HepG2 (cell line): Measurements from ENCODE around the gene CNTN2. TPM values are rescaled to one million over a fixed set of nuclear protein-coding genes. Genes with fewer than 3 reads are reported as not detected.

Experiments
- CEBPB ChIP-seq: IDR thresholded peaks from 2 replicates; pipeline ENCODE4 v1.6.1; 2011; ENCODE audit warnings: low read depth, low read length, improper control_type of control experiment, borderline replicate concordance
- DDIT3 ChIP-seq: sonication (generic); formaldehyde crosslinking; IDR thresholded peaks from 2 replicates; pipeline ENCODE4 v1.4.0; 2020; ENCODE audit warnings: mild to moderate bottlenecking, missing genetic modification reagents
- ELK4 ChIP-seq: sonication (generic); formaldehyde crosslinking; IDR thresholded peaks from 2 replicates; pipeline ENCODE4 v1.9.0; 2021; ENCODE audit warnings: missing genetic modification reagents, borderline replicate concordance
- KLF11 ChIP-seq: IDR thresholded peaks from 2 replicates; pipeline ENCODE4 v1.6.1; 2016; ENCODE audit warnings: missing compliant biosample characterization
- KLF12 ChIP-seq: sonication (generic); formaldehyde crosslinking; IDR thresholded peaks from 2 replicates; pipeline ENCODE4 v1.4.0; 2020; ENCODE audit warnings: missing genetic modification reagents, borderline replicate concordance
- MEIS2 ChIP-seq: sonication (generic); formaldehyde crosslinking; IDR thresholded peaks from 2 replicates; pipeline ENCODE4 v1.9.0; 2021; ENCODE audit warnings: mild to moderate bottlenecking, missing genetic modification reagents
- NBN ChIP-seq: fragments of 450-650 bp; conservative IDR thresholded peaks from 2 replicates; pipeline ENCODE4 v1.6.1; 2017
- RELA ChIP-seq: sonication (generic); formaldehyde crosslinking; IDR thresholded peaks from 2 replicates; pipeline ENCODE4 v1.4.0; 2020; ENCODE audit warnings: missing genetic modification reagents
- SAP130 ChIP-seq: IDR thresholded peaks from 2 replicates; pipeline ENCODE4 v1.6.1; 2016; ENCODE audit warnings: low read depth
- SRSF1 ChIP-seq: fragments of 200-400 bp; formaldehyde crosslinking; optimal IDR thresholded peaks from 2 replicates; pipeline ENCODE3; 2017; ENCODE audit warnings: mild to moderate bottlenecking, low read depth, low read length, moderate library complexity
- STAT6 ChIP-seq: sonication (generic); formaldehyde crosslinking; IDR thresholded peaks from 2 replicates; pipeline ENCODE4 v1.4.0; 2020; ENCODE audit warnings: missing genetic modification reagents, mild to moderate bottlenecking, borderline replicate concordance
- THAP7 ChIP-seq: sonication (generic); formaldehyde crosslinking; IDR thresholded peaks from 2 replicates; pipeline ENCODE4 v1.8.1; 2023; ENCODE audit warnings: mild to moderate bottlenecking, missing genetic modification reagents
- ZBTB14 ChIP-seq: sonication (generic); formaldehyde crosslinking; IDR thresholded peaks from 2 replicates; pipeline ENCODE4 v1.4.0; 2020; ENCODE audit warnings: missing genetic modification reagents
- ZBTB38 ChIP-seq: sonication (generic); formaldehyde crosslinking; IDR thresholded peaks from 2 replicates; pipeline ENCODE4 v1.5.1; 2020; ENCODE audit warnings: mild to moderate bottlenecking, missing genetic modification reagents
- ZBTB44 ChIP-seq: sonication (generic); formaldehyde crosslinking; IDR thresholded peaks from 2 replicates; pipeline ENCODE4 v1.4.0; 2020; ENCODE audit warnings: missing genetic modification reagents
- ZNF280B ChIP-seq: sonication (generic); formaldehyde crosslinking; IDR thresholded peaks from 2 replicates; pipeline ENCODE4 v1.5.0; 2020; ENCODE audit warnings: missing genetic modification reagents, mild to moderate bottlenecking, borderline replicate concordance
- ZNF335 ChIP-seq: sonication (generic); formaldehyde crosslinking; IDR thresholded peaks from 2 replicates; pipeline ENCODE4 v1.4.0; 2020; ENCODE audit warnings: missing genetic modification reagents
- ZNF670 ChIP-seq: sonication (generic); formaldehyde crosslinking; IDR thresholded peaks from 2 replicates; pipeline ENCODE4 v1.8.0; 2022; ENCODE audit warnings: mild to moderate bottlenecking, missing genetic modification reagents, borderline replicate concordance
- polyA plus RNA-seq, 8 experiments: library from polyadenylated mRNA; depleted of rRNA in 3 of 8; stranded (reverse) in 7 of 8; unstranded in 1 of 8; fragments of >200 nt; fragmentation: Illumina TruSeq in 4 of 8; extraction: Trizol in 4 of 8; gene quantifications; 2 replicates each; pipeline versions ENCODE4 v1.2.1 to v1.2.3, GENCODE V29; 2011 to 2016; ENCODE audit warnings: low read depth in 4 of 8, missing spikeins in 1 of 8, mixed read lengths in 1 of 8; ENCODE audit not compliant: insufficient read depth in 1 of 8
- total RNA-seq, 5 experiments: library from RNA; depleted of rRNA; stranded (reverse); fragments of >200 nt; fragmentation: Illumina TruSeq; extraction: Trizol; gene quantifications; 2 replicates each; pipeline ENCODE4 v1.2.3, GENCODE V29; 2016; ENCODE audit warnings: low read depth in 1 of 5

The CNTN2 gene
- total and polyA plus RNA-seq, 2 of the 13 experiments (the other 11 are each of a cell fraction or from before 2014, with no cell fraction given), result not detected

GRCh38 chr1:205121660-205122488 is 78.9 kb downstream of the CNTN2 start, which contains the start of gene RBBP5 (continued):
- TF ChIP-seq ZBTB14 (CRISPR knock-in tag) (no peak; the same call in 1 of the 2 replicates), STAT6 (CRISPR knock-in tag) (peak; percentile 99), SAP130 (peak; percentile 94), MEIS2 (CRISPR knock-in tag) (no peak; the same call in 1 of the 2 replicates), ZNF670 (CRISPR knock-in tag) (no peak), KLF11 (CRISPR knock-in tag) (0 out of 2 replicates have a peak, but pooled peaks have one; percentile 44), KLF12 (CRISPR knock-in tag) (no peak), ZNF335 (peak; percentile 100), SRSF1 (peak; percentile 13), ELK4 (CRISPR knock-in tag) (no peak), ZNF280B (CRISPR knock-in tag) (peak; percentile 87; the same call in 1 of the 2 replicates), RELA (CRISPR knock-in tag) (no peak), ZBTB44 (no peak; the same call in 1 of the 2 replicates), CEBPB (no peak), NBN (no peak), ZBTB38 (CRISPR knock-in tag) (0 out of 2 replicates have a peak, but pooled peaks have one; percentile 36), THAP7 (CRISPR knock-in tag) (peak; percentile 95), DDIT3 (CRISPR knock-in tag) (no peak; the same call in 1 of the 2 replicates)
